ENCODE results near the gene TRIM52.

The TRIM52 gene

DNA sequence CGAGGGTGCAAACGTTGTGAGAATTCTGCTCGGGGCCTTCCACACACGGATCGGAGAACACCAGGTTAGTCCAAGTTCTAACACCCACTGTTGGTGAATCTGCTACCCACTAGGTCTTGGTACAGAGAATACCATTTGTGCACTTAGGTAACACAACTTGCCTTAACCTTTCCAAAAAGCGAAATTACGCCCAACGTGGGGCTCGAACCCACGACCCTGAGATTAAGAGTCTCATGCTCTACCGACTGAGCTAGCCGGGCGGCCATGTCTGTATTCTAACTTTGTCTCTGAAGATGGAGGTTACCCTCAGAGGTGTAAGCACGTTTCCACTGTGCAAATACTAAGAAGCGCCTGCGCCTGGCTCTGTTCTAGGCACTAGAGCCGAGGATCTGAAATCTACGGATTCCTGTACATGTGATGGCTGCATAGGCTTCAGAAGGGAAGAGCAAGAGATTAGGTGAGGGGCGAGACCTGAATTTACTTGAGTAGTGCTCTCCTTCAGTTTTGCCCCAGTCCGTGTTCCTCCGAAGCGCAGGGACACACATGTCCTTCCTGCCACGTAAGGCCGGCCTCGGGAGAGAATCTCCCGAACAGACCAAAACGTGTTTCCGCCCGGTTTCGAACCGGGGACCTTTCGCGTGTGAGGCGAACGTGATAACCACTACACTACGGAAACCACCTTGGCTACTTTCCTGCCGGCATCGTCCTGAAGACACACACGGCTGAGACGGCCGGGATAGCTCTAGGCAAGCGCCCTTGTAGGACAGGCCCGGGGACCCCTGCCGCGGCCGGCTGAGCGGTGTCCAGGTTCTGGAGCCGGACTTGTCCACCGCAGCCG lies 38.9 kb downstream of the TRIM52 start:
- no peak for TF ChIP-seq Cebpa-rat (IDR thresholded peaks at IDR 0.05)
- Histone ChIP-seq H3K27me3 (peaks cover 0 to 14% (median 10%) of the 10 kb centered on the region in 11 experiments; a peak in 15 of 22 replicates), H3K9ac (peak overlapping the region; percentile 91 to 99 (median 95)), H3K36me3 (peaks cover 0 to 8% (median 3%) of the 10 kb centered on the region in 11 experiments; a peak in 17 of 22 replicates), H3K27ac (peak overlapping the region; percentile 92 to 99 (median 97)), H3K4me2 (peak overlapping the region; percentile 81 to 98 (median 93)), H4K20me1 (peaks cover 0 to 9% (median 0%) of the 10 kb centered on the region in 11 experiments; a peak in 4 of 22 replicates), H3K4me3 (peak overlapping the region; percentile 67 to 87 (median 80)), H3K4me1 (peaks cover 37 to 59% (median 49%) of the 10 kb centered on the region in 10 experiments), H3K9me3 (replicated peaks in 1 of 11) (no peaks in the 10 kb centered on the region)

DNA sequence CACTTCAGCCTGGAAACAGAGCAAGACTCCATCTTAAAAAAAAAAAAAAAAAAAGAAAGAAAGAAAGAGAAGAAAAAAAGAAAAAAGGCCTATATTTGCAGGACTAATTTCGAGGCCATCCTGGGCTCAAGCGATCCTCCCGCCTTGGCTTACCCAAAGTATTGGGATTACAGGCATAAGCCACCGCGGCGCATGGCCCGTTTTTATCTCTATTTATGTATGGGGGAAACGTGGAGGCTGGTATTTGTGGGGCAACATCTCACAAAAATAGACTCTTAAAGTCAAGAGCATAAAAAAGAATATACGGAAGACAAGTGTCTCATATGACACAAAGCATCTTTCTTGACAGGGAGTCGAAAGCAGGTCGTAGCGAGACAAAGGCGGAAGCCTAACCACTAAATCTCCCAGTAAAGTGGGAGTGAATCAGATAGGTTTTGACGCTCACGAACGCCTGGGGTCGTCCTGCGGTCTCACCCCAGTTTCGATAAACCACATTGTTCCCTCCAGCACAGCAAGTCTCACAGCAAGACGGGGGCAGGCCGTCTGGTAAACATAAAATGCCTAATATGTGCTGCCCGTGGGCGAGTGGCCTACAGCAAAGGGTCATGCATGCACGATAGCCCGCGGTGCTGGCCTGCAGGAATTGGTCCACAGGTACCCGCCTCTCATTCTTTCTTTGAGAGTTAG lies 39.7 kb downstream of the TRIM52 start:
- peaks cover under 1 to 20% (median 17%) of the 10 kb centered on the region in 11 experiments; a peak in 20 of 22 replicates for H3K27me3 ChIP-seq
- H3K4me3 ChIP-seq: peak overlapping the region in 4 of 10 experiments; percentile 69 to 80 (median 76); a peak in 5 of 20 replicates
- H3K9me3 ChIP-seq (replicated peaks in 1 of 11): no peaks in the 10 kb centered on the region
- peaks cover 38 to 59% (median 51%) of the 10 kb centered on the region in 10 experiments for H3K4me1 ChIP-seq
- no peak for TF ChIP-seq Cebpa-rat (IDR thresholded peaks at IDR 0.05)
- H3K27ac ChIP-seq: peak overlapping the region in 3 of 11 experiments; percentile 94 to 99 (median 98); a peak in 7 of 22 replicates
- H4K20me1 ChIP-seq: peaks cover 0 to 9% (median 0%) of the 10 kb centered on the region in 11 experiments; a peak in 4 of 22 replicates
- H3K36me3 ChIP-seq: peaks cover 0 to under 1% (median 0%) of the 10 kb centered on the region in 11 experiments; a peak in 1 of 22 replicates
- peak overlapping the region in 1 of 11 experiments; percentile 95; a peak in 1 of 22 replicates for H3K9ac ChIP-seq
- peak overlapping the region; percentile 81 to 98 (median 93); a peak in 17 of 22 replicates for H3K4me2 ChIP-seq

DNA sequence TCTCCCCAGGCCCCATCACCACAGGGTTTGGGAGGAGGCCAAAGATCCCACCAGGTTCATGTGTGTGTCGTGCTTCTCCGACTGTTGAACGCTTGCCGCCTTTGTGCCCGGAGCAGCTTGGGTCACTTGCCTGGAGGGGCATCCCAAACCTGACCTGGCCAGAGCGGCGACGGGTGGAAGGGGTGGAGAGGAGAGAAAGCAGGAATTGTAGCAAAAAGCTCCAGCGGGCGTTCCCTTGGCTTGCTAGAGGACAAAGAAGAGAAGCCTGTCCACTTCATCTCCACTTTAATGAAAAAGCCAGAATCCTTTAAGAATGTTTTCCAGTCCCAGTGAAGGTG lies 40.8 kb downstream of the TRIM52 start:
- TF ChIP-seq Cebpa-rat (IDR thresholded peaks at IDR 0.05): no peak
- Histone ChIP-seq H3K9me3 (replicated peaks in 1 of 11) (no peaks in the 10 kb centered on the region), H3K9ac (no peak overlapping the region), H3K36me3 (no peaks in the 10 kb centered on the region), H3K4me1 (peaks cover 32 to 53% (median 45%) of the 10 kb centered on the region in 10 experiments), H3K27ac (no peak overlapping the region), H3K4me3 (no peak overlapping the region), H3K27me3 (peaks cover 6 to 26% (median 22%) of the 10 kb centered on the region in 11 experiments; a peak in 20 of 22 replicates), H4K20me1 (peaks cover 0 to 9% (median 0%) of the 10 kb centered on the region in 11 experiments; a peak in 4 of 22 replicates), H3K4me2 (no peak overlapping the region)

DNA sequence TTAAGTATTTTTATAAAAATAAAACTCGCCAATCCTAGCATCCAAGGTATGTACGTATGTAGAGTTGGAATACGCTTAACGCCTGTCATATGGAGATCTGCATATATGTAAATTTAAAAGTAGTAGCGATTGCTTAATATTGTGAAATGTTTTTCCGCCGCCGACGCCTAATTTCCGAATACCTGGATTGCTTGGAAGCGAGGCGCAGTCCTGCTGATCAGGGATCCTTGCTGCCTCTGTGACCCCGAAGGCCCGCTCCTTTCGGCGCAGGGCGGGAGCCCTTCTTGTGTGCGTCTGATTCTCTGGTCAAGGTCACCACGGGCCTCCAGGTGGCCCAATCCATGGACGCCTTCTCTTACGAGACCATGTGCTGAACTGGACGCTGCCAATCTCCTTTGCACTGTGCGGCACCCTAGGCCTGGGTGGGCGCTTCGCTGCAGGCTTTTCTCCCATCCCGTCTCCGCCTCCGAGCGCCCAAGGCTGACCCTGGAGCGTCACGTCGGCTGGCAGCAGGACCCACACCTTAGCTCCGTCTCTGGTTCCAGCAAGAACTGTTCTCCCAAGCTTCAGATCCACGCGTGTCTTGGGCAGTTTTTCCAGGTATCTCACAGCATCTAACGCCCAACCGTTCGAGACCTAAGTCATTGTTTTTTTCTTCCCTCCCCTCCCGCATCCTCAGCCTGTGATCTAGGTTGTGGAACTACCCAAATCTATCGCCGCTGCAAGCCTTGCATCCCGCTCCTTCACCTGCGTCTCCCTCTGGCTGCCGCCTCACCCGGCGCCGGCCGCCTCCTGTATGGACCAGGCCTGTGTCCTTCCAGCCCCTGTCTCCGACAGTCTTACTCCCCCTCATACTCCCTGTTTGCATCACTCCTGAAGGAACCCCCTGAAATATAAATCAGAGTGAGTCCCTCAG lies 41.4 kb downstream of the TRIM52 start:
- Histone ChIP-seq H3K4me1 (peaks cover 25 to 47% (median 38%) of the 10 kb centered on the region in 10 experiments), H3K9ac (no peak overlapping the region), H3K27me3 (peaks cover 6 to 26% (median 22%) of the 10 kb centered on the region in 11 experiments; a peak in 20 of 22 replicates), H3K9me3 (replicated peaks in 1 of 11) (no peaks in the 10 kb centered on the region), H3K4me3 (no peak overlapping the region), H3K36me3 (no peaks in the 10 kb centered on the region), H3K27ac (no peak overlapping the region), H4K20me1 (peaks cover 0 to 9% (median 0%) of the 10 kb centered on the region in 11 experiments; a peak in 4 of 22 replicates), H3K4me2 (no peak overlapping the region)
- peak in 3 of 11 experiments; percentile 25 to 48 (median 27); a peak in 2 of 22 replicates for TF ChIP-seq Cebpa-rat (IDR thresholded peaks at IDR 0.05)

- Histone ChIP-seq H4K20me1 (peaks cover 0 to 9% (median 0%) of the 10 kb centered on the region in 11 experiments; a peak in 4 of 22 replicates), H3K9me3 (replicated peaks in 1 of 11) (no peaks in the 10 kb centered on the region), H3K27ac (peak overlapping the region in 1 of 11 experiments; percentile 9; a peak in 1 of 22 replicates), H3K4me1 (peaks cover 18 to 41% (median 32%) of the 10 kb centered on the region in 10 experiments), H3K4me3 (peak overlapping the region; percentile 51 to 67 (median 61); a peak in 16 of 20 replicates), H3K27me3 (peaks cover 6 to 27% (median 22%) of the 10 kb centered on the region in 11 experiments; a peak in 20 of 22 replicates), H3K36me3 (no peaks in the 10 kb centered on the region), H3K4me2 (peak overlapping the region; percentile 80 to 98 (median 93); a peak in 21 of 22 replicates), H3K9ac (peak overlapping the region in 3 of 11 experiments; percentile 8 to 52 (median 16); a peak in 3 of 22 replicates)
- no peak for TF ChIP-seq Cebpa-rat (IDR thresholded peaks at IDR 0.05)
Observed at GRCh38 chr5:181218795-181219124, 42.2 kb downstream of the TRIM52 start.

DNA sequence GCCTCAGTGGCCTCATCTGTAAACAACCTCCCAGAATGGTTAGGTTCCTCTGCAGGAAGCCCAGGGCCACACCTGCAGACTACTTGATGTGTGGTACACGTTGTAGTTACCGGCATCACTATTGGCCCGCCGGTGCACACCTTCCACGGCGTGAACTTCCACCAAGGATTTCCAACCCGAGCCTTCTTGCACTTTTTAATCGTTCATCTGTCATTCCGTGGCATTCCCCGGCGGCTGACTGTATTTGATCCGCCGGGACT lies 43.2 kb downstream of the TRIM52 start:
- no peaks in the 10 kb centered on the region for H3K36me3 ChIP-seq
- H3K9ac ChIP-seq: peak overlapping the region; percentile 47 to 76 (median 58); a peak in 19 of 22 replicates
- H3K4me3 ChIP-seq: peak overlapping the region; percentile 51 to 67 (median 61)
- no peak for TF ChIP-seq Cebpa-rat (IDR thresholded peaks at IDR 0.05)
- peaks cover 18 to 41% (median 32%) of the 10 kb centered on the region in 10 experiments for H3K4me1 ChIP-seq
- peak overlapping the region in 1 of 11 experiments; percentile 2; a peak in 1 of 22 replicates for H3K27ac ChIP-seq
- H3K9me3 ChIP-seq (replicated peaks in 1 of 11): no peaks in the 10 kb centered on the region
- peak overlapping the region; percentile 80 to 98 (median 93) for H3K4me2 ChIP-seq
- H4K20me1 ChIP-seq: peaks cover 0 to 9% (median 0%) of the 10 kb centered on the region in 11 experiments; a peak in 4 of 22 replicates
- H3K27me3 ChIP-seq: peaks cover 6 to 37% (median 22%) of the 10 kb centered on the region in 11 experiments; a peak in 20 of 22 replicates

GRCh38 chr5:181217111-181217802 lies 43.7 kb downstream of the TRIM52 start:
- peaks cover 0 to 9% (median 0%) of the 10 kb centered on the region in 11 experiments; a peak in 4 of 22 replicates for H4K20me1 ChIP-seq
- TF ChIP-seq Cebpa-rat (IDR thresholded peaks at IDR 0.05): no peak
- peak overlapping the region; percentile 80 to 98 (median 93) for H3K4me2 ChIP-seq
- peak overlapping the region; percentile 47 to 76 (median 58); a peak in 20 of 22 replicates for H3K9ac ChIP-seq
- H3K27me3 ChIP-seq: peaks cover 6 to 37% (median 22%) of the 10 kb centered on the region in 11 experiments; a peak in 20 of 22 replicates
- H3K4me1 ChIP-seq: peaks cover 18 to 36% (median 32%) of the 10 kb centered on the region in 10 experiments
- H3K4me3 ChIP-seq: peak overlapping the region; percentile 51 to 67 (median 61)
- no peaks in the 10 kb centered on the region for H3K9me3 ChIP-seq (replicated peaks in 1 of 11)
- H3K36me3 ChIP-seq: no peaks in the 10 kb centered on the region
- peak overlapping the region in 1 of 11 experiments; percentile 2; a peak in 1 of 22 replicates for H3K27ac ChIP-seq
